K562 (cell line): Measurements from ENCODE around the gene C1orf198. TPM values are rescaled to one million over a fixed set of nuclear protein-coding genes. Genes with fewer than 3 reads are reported as not detected.

Source experiments
- ATAC-seq: fragments of 200-7000 bp; cut with Tn5 transposase; 3 replicates; pipeline ENCODE4 v1.9.1; 2020; ENCODE audit warnings: moderate library complexity
- BruUV-seq: library from RNA; stranded (reverse); fragments of 400-500 nt; replicated peaks from 2 replicates; lab custom pipeline; 2021; lab: Mats Ljungman, UMichigan
- CTCF ChIA-PET: fragments of 300-600 bp; formaldehyde crosslinking; extraction: SDS; loops from one replicate; lab custom pipeline; 2021; ENCODE audit warnings: low intra/inter-chr PET ratio; lab: Yijun Ruan, JAX
- POLR2A ChIA-PET: fragments of 300-600, 350-650 bp; sonication (Branson Sonifier 250); formaldehyde crosslinking; extraction: SDS; loops from one replicate; lab custom pipeline; 2021; ENCODE audit warnings: antibody characterized with exemption, inconsistent platforms; lab: Yijun Ruan, JAX
- DNase-seq, 4 experiments: peaks; one replicate each; pipeline versions ENCODE4 v3.0.0 to v3.0.0-alpha.2; 2011 to 2018; ENCODE audit warnings: low spot score in 3 of 4, mixed read lengths in 3 of 4; ENCODE audit errors: extremely low read depth in 1 of 4
- FAIRE-seq: peaks from 2 replicates; lab custom pipeline; 2011; peaks lifted over from hg19 to GRCh38; lab: Jason Lieb, UNC
- H2AFZ ChIP-seq: 2 replicates; pipeline ENCODE4 v1.6.0; 2011; ENCODE audit warnings: low read depth, low read length, control low read depth, inconsistent platforms
- H3K27ac ChIP-seq: fragments of 200-600 bp; 3 replicates; pipeline ENCODE4 v1.8.0; 2011; ENCODE audit warnings: low read depth, mild to moderate bottlenecking, control low read depth, inconsistent platforms, low read length, moderate library complexity, mixed read lengths; ENCODE audit errors: extremely low read depth
- H3K27me3 ChIP-seq, 2 experiments: fragments of 300-600 bp in 1 of 2; 2 replicates in 1 of 2; 3 replicates in 1 of 2; pipeline versions ENCODE4 v1.6.0 to v1.8.0; 2011; ENCODE audit warnings: inconsistent platforms in 2 of 2, low read length in 2 of 2, mild to moderate bottlenecking in 1 of 2, mixed read lengths in 1 of 2, moderate library complexity in 1 of 2; ENCODE audit not compliant: control insufficient read depth in 2 of 2, insufficient read depth in 2 of 2
- H3K36me3 ChIP-seq: fragments of 300-600 bp; 3 replicates; pipeline ENCODE4 v1.8.0; 2011; ENCODE audit warnings: mild to moderate bottlenecking, low read length, inconsistent platforms; ENCODE audit not compliant: control insufficient read depth, insufficient read depth
- H3K4me1 ChIP-seq, 2 experiments: fragments of 200-600 bp in 1 of 2; replicated peaks in 1 of 2; 2 replicates in 1 of 2; 3 replicates in 1 of 2; pipeline versions ENCODE4 v1.5.1 to v1.8.0; 2011; ENCODE audit warnings: inconsistent platforms in 2 of 2, low read length in 2 of 2, mild to moderate bottlenecking in 1 of 2, mixed read lengths in 1 of 2, moderate library complexity in 1 of 2; ENCODE audit not compliant: control insufficient read depth in 2 of 2, insufficient read depth in 2 of 2
- H3K4me2 ChIP-seq: 2 replicates; pipeline ENCODE4 v1.6.1; 2011; ENCODE audit warnings: low read length, control low read depth, inconsistent platforms, mixed read lengths; ENCODE audit not compliant: insufficient read depth
- H3K4me3 ChIP-seq: fragments of 200-600 bp; sonication (generic), shearing (Covaris generic); 2 replicates; pipeline ENCODE4 v1.5.1; 2016; ENCODE audit warnings: control low read depth, inconsistent platforms
- H3K79me2 ChIP-seq: fragments of 200-600 bp; 3 replicates; pipeline ENCODE4 v1.8.0; 2011; ENCODE audit warnings: low read length, inconsistent platforms; ENCODE audit not compliant: control insufficient read depth, insufficient read depth
- H3K9ac ChIP-seq, 2 experiments: 2 replicates each; pipeline versions ENCODE4 v1.6.0 to v1.6.1; 2011; ENCODE audit warnings: low read depth in 2 of 2, low read length in 2 of 2, control low read depth in 1 of 2, inconsistent platforms in 1 of 2, mild to moderate bottlenecking in 1 of 2, mixed read lengths in 1 of 2; ENCODE audit not compliant: insufficient read depth in 1 of 2
- H3K9me1 ChIP-seq: one replicate; pipeline ENCODE4 v1.6.0; 2011; ENCODE audit warnings: inconsistent platforms, mild to moderate bottlenecking, low read length, moderate library complexity; ENCODE audit not compliant: control insufficient read depth, insufficient read depth
- H3K9me3 ChIP-seq: replicated peaks from 2 replicates; pipeline ENCODE4 v1.5.1; 2011; ENCODE audit warnings: low read depth, low read length, inconsistent platforms; ENCODE audit not compliant: control insufficient read depth, insufficient read depth
- H4K20me1 ChIP-seq: replicated peaks from 2 replicates; pipeline ENCODE4 v1.6.1; 2011; ENCODE audit warnings: low read length, inconsistent platforms, mixed read lengths; ENCODE audit not compliant: control insufficient read depth, insufficient read depth
- E2F3 ChIP-seq: fragments of 250-450 bp; sonication (Bioruptor Pico); IDR thresholded peaks from 2 replicates; pipeline ENCODE4 v1.4.0; 2020; ENCODE audit warnings: mild to moderate bottlenecking
- L3MBTL2 ChIP-seq: fragments of 450-650 bp; IDR thresholded peaks from 2 replicates; pipeline ENCODE4 v1.6.1; 2016; ENCODE audit warnings: mild to moderate bottlenecking, moderate library complexity
- PHF8 ChIP-seq: fragments of 200-600 bp; sonication (generic); IDR thresholded peaks from 2 replicates; pipeline ENCODE4 v1.6.1; 2012; ENCODE audit warnings: mixed run types, mild to moderate bottlenecking, inconsistent platforms, low read length, moderate library complexity, borderline replicate concordance
- RERE ChIP-seq: sonication (generic); formaldehyde crosslinking; IDR thresholded peaks from 2 replicates; pipeline ENCODE4 v1.8.0; 2023; ENCODE audit warnings: missing genetic modification reagents, mild to moderate bottlenecking, borderline replicate concordance
- SAFB ChIP-seq: fragments of 200-400 bp; formaldehyde crosslinking; IDR thresholded peaks from 2 replicates; pipeline ENCODE4 v1.6.1; 2017; ENCODE audit warnings: low read depth, low read length, borderline replicate concordance
- SMARCC2 ChIP-seq: fragments of 450-650 bp; IDR thresholded peaks from 2 replicates; pipeline ENCODE4 v1.6.1; 2017; ENCODE audit warnings: antibody characterized with exemption, moderate library complexity, mild to moderate bottlenecking, low read depth
- SRSF3 ChIP-seq: fragments of 200-400 bp; formaldehyde crosslinking; IDR thresholded peaks from 2 replicates; pipeline ENCODE4 v1.6.1; 2016; ENCODE audit warnings: mild to moderate bottlenecking, low read length, moderate library complexity; ENCODE audit not compliant: insufficient read depth
- ZNF551 ChIP-seq: fragments of 250-450 bp; sonication (Bioruptor Pico); IDR thresholded peaks from 2 replicates; pipeline ENCODE4 v1.5.0; 2021; ENCODE audit warnings: mild to moderate bottlenecking, moderate library complexity
- ZNF609 ChIP-seq: sonication (generic); formaldehyde crosslinking; IDR thresholded peaks from 2 replicates; pipeline ENCODE4 v1.8.1; 2023; ENCODE audit warnings: missing genetic modification reagents, mild to moderate bottlenecking, borderline replicate concordance
- WGBS: fragments of 100-300 bp; shearing (Covaris generic); methylation state at CpG from one replicate; pipeline ENCODE4 v1.1.6; 2016; ENCODE audit warnings: low coverage, mixed read lengths; ENCODE audit not compliant: insufficient coverage; ENCODE audit errors: missing lambda C conversion rate; 5-methylcytosine and 5-hydroxymethylcytosine counted together
- in situ Hi-C: fragments of 300-500 bp; cut with MboI; formaldehyde crosslinking; loops from 4 replicates; pipeline ENCODE4 v1.15.0; 2018; ENCODE audit warnings: inconsistent platforms, mixed read lengths
- intact Hi-C: fragments of 100-400 bp; cut with micrococcal nuclease; formaldehyde crosslinking; loops from 2 replicates; pipeline ENCODE4 v1.14.2; 2022
- polyA plus RNA-seq, 8 experiments: library from polyadenylated mRNA; depleted of rRNA in 4 of 8; stranded (reverse) in 5 of 8; unstranded in 3 of 8; fragments of >200 nt; fragmentation: Nextera tagmentation in 2 of 8; fragmentation: Illumina TruSeq in 1 of 8; extraction: Ambion mirVana in 2 of 8; extraction: Trizol in 1 of 8; gene quantifications; 2 replicates each; pipeline versions ENCODE4 v1.2.1 to v1.2.3, GENCODE V29; 2011 to 2014; ENCODE audit warnings: inconsistent platforms in 1 of 8, missing spikeins in 1 of 8
- total RNA-seq, 7 experiments: library from RNA; depleted of rRNA in 6 of 7; stranded (reverse); fragments of >200 nt in 6 of 7; fragmentation: Illumina TruSeq in 2 of 7; extraction: Trizol in 2 of 7; gene quantifications; 2 replicates each; pipeline versions ENCODE4 v1.2.1 to v1.2.3, GENCODE V29; 2011 to 2021; ENCODE audit warnings: low replicate concordance in 1 of 7
- TF ChIP-seq, protein P1 (sequence below): fragments of 250-450 bp; sonication (Bioruptor Pico); IDR thresholded peaks from 2 replicates; pipeline ENCODE4 v1.4.0; 2020; ENCODE audit warnings: mild to moderate bottlenecking, moderate library complexity

The C1orf198 gene
- total and polyA plus RNA-seq, 9 of the 15 experiments (the other 6 are each of a cell fraction or from before 2014, with no cell fraction given) = 2.0 to 15.1 (median 10.4) TPM

DNA sequence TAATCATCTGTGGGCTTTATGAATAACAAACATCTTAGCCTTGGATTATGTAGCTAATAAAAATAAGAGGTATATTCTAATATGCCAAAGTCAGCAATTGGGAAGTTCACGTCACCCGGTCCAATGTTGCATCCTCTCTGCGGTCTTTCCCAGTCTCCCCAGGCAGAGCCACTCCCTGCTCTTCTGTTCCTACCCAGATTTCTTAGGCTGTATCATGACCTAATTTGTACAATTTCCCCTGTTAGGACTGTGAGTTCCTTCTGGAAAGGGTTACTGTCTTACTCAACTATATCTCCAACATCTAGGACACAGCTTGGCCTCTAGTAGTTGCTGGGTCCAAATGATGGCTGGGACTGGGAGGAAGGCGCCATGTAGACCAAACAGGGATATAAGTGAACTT lies 29.8 kb upstream of the C1orf198 start:
- POLR2A ChIA-PET = no interaction called here
- in situ Hi-C loops (no loop called here), intact Hi-C loops (no loop called here)
- Histone ChIP-seq H3K9ac (no peak overlapping the region), H3K27ac (no peak overlapping the region), H3K9me1 (no peaks in the 10 kb centered on the region), H4K20me1 (0 out of 2 replicates have a peak, but pooled peaks cover 5% of the 10 kb centered on the region), H3K4me3 (no peak overlapping the region), H3K4me1 (peaks cover 0 to 4% of the 10 kb centered on the region in 2 experiments; a peak in 1 of 5 replicates), H2AFZ (no peak overlapping the region), H3K9me3 (no peaks in the 10 kb centered on the region), H3K27me3 (peaks cover 30 to 32% of the 10 kb centered on the region in 2 experiments), H3K4me2 (no peak overlapping the region), H3K36me3 (no peaks in the 10 kb centered on the region), H3K79me2 (no peaks in the 10 kb centered on the region)
- WGBS = 7% methylated on average over 4 of the region's 4 CpGs
- no peak for ATAC-seq
- CTCF ChIA-PET = no interaction called here
- no peak for FAIRE-seq
- DNase-seq = no peak
- no TSS peak for BruUV-seq
- TF ChIP-seq SRSF3 (no peak), E2F3 (CRISPR knock-in tag) (no peak), SMARCC2 (no peak), RERE (CRISPR knock-in tag) (no peak), L3MBTL2 (no peak), ZNF609 (no peak), ZNF551 (no peak), PHF8 (no peak), SAFB (no peak)
- TF ChIP-seq, protein P1, sequence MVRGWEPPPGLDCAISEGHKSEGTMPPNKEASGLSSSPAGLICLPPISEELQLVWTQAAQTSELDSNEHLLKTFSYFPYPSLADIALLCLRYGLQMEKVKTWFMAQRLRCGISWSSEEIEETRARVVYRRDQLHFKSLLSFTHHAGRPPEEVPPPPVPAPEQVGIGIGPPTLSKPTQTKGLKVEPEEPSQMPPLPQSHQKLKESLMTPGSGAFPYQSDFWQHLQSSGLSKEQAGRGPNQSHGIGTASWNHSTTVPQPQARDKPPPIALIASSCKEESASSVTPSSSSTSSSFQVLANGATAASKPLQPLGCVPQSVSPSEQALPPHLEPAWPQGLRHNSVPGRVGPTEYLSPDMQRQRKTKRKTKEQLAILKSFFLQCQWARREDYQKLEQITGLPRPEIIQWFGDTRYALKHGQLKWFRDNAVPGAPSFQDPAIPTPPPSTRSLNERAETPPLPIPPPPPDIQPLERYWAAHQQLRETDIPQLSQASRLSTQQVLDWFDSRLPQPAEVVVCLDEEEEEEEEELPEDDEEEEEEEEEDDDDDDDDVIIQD (CRISPR knock-in tag) = no peak
